Kidney (tissue), 14 donors: ENCODE measurements around the gene PPP1R14C. TPM values are rescaled to one million over a fixed set of nuclear protein-coding genes. Genes with fewer than 3 reads are reported as not detected.

Source experiments
- DNase-seq, 5 donors: peaks; one replicate each; pipeline ENCODE4 v3.0.0-alpha.2; 2013 to 2020
- FAIRE-seq: peaks from 2 replicates; lab custom pipeline; 2012; peaks lifted over from hg19 to GRCh38; lab: Jason Lieb, UNC
- H3K27ac ChIP-seq, 2 donors: one replicate each; pipeline ENCODE4 v1.7.0; 2013; ENCODE audit warnings: low read depth in 2 of 2, low read length in 2 of 2, inconsistent platforms in 1 of 2
- H3K27me3 ChIP-seq: one replicate; pipeline ENCODE4 v1.7.1; 2013; ENCODE audit warnings: low read length, inconsistent platforms; ENCODE audit not compliant: control insufficient read depth, insufficient read depth
- H3K36me3 ChIP-seq, 3 donors: one replicate each; pipeline versions ENCODE4 v1.7.0 to v1.7.1; 2013; ENCODE audit warnings: low read length in 3 of 3, control low read depth in 1 of 3, inconsistent platforms in 1 of 3; ENCODE audit not compliant: insufficient read depth in 3 of 3, control insufficient read depth in 2 of 3
- H3K4me1 ChIP-seq, 3 donors: one replicate each; pipeline versions ENCODE4 v1.7.0 to v1.7.1; 2013; ENCODE audit warnings: low read length in 3 of 3, inconsistent platforms in 1 of 3, low read depth in 1 of 3; ENCODE audit not compliant: control insufficient read depth in 2 of 3, insufficient read depth in 2 of 3
- H3K4me3 ChIP-seq, 3 donors: one replicate each; pipeline versions ENCODE4 v1.7.0 to v1.8.1; 2013; ENCODE audit warnings: low read length in 3 of 3, control low read depth in 1 of 3, inconsistent platforms in 1 of 3
- H3K9ac ChIP-seq, 3 donors: one replicate each; pipeline versions ENCODE4 v1.7.0 to v1.7.1; 2013; ENCODE audit warnings: low read length in 3 of 3, control low read depth in 1 of 3, inconsistent platforms in 1 of 3
- H3K9me3 ChIP-seq, 3 donors: one replicate each; pipeline versions ENCODE4 v1.7.0 to v1.7.1; 2013; ENCODE audit warnings: low read length in 3 of 3, control low read depth in 1 of 3, inconsistent platforms in 1 of 3; ENCODE audit not compliant: control insufficient read depth in 2 of 3, insufficient read depth in 1 of 3
- CTCF ChIP-seq: IDR thresholded peaks from 3 replicates; pipeline ENCODE4 v1.5.1; 2012; ENCODE audit warnings: mild to moderate bottlenecking, moderate library complexity, borderline replicate concordance; ENCODE audit not compliant: insufficient read depth; ENCODE audit errors: extremely low read depth
- intact Hi-C: fragments of 100-400 bp; cut with DNase I; formaldehyde crosslinking; loops from one replicate; pipeline ENCODE4 v1.11.1; 2022
- polyA plus RNA-seq: library from polyadenylated mRNA; stranded (reverse); fragments of 350-450 nt; fragmentation: Illumina TruSeq; extraction: RNeasy Lipid Tissue Mini Kit (QIAGEN cat#74804); gene quantifications from one replicate; pipeline ENCODE4 v1.2.3, GENCODE V29; 2014; ENCODE audit warnings: low read depth, low replicate concordance; ENCODE audit not compliant: insufficient read depth
- total RNA-seq: library from RNA; stranded (reverse); fragmentation: NEBNext Ultra II Directional; extraction: Animal tissue kit (Norgen Biotek cat#: 25700); gene quantifications from one replicate; pipeline ENCODE4 v1.2.1, GENCODE V29; 2021
- donor health status: control.
- donor health status: control.
- donor health status: control.
- donor health status: control.
- donor health status: control.
- donor health status: DM: yes; HTN: yes; CAD: no.
- donor health status: Normal renal cell carcinoma (clear cell type).

Gene PPP1R14C
- total and polyA plus RNA-seq, 2 donors from 2014 or later = 6.5 to 15.8 TPM

GRCh38 chr6:150112233-150112632 lies 30.6 kb upstream of the PPP1R14C start:
- Histone ChIP-seq H3K9me3 (no peaks in the 10 kb centered on the region), H3K36me3 (no peaks in the 10 kb centered on the region), H3K4me3 (no peak overlapping the region), H3K9ac (no peak overlapping the region), H3K4me1 (no peaks in the 10 kb centered on the region), H3K27me3 (no peaks in the 10 kb centered on the region), H3K27ac (no peak overlapping the region)
- TF ChIP-seq CTCF = no peak
- no peak for FAIRE-seq
- intact Hi-C loops = no loop called here
- no peak for DNase-seq

DNA sequence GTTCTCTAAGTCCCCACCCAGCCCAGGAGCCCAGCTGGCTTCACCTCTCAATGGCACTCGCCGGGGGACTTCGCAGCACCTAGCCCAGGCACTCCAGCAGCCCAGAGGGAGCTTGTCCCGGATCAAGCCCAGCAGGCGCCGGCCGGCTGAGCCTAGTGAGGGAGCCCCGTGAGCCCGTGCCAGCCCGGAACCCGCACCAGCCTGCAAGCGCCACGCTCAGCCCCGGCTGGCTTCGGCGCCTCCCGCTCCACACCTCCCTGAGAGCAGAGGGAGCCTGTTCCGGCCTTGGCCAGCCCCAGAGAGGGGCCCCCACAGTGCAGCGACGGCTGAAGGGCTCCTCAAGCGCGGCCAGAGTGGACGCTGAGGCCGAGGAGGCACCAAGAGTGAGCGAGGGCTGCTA lies 27.1 kb upstream of the PPP1R14C start:
- TF ChIP-seq CTCF = no peak
- H3K4me1 ChIP-seq = peaks cover 0 to 5% (median 0%) of the 10 kb centered on the region in 3 donors
- no peak overlapping the region for H3K4me3 ChIP-seq
- DNase-seq = no peak
- no peak overlapping the region for H3K27ac ChIP-seq
- no peaks in the 10 kb centered on the region for H3K27me3 ChIP-seq
- no peak for FAIRE-seq
- no peak overlapping the region for H3K9ac ChIP-seq
- H3K36me3 ChIP-seq = no peaks in the 10 kb centered on the region
- intact Hi-C loops = no loop called here
- no peaks in the 10 kb centered on the region for H3K9me3 ChIP-seq

DNA sequence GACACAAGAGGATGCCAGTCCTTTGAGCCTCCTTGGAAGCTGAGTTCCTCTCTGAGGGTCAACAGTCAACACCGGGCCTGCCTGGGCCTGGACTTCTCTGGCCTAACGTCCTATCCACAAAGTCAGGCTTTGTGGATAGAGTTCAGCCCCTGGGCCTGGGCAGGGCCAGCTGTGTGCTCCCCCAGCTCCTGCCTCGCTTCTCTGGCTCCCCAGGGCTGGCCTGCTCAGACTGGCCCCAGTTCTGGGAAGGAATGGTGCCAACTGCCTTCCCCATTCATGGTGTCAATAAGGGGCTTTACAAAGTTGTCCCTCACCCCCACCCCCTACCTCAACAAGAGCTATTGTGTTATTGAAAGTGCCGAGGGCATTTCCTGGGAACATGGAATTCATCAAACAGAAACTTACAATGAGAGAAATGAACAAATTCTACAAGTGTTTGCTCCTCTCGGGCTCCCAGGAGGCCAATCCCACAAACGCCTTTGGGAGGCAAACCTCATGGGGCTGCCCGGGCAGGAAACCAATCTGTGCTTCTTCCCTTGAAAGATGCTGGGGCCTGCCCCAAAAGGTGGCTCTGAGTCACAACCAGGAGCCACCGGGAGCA lies 26.5 kb upstream of the PPP1R14C start:
- no peaks in the 10 kb centered on the region for H3K36me3 ChIP-seq
- peaks cover 0 to 5% (median 0%) of the 10 kb centered on the region in 3 donors for H3K4me1 ChIP-seq
- intact Hi-C loops = no loop called here
- no peaks in the 10 kb centered on the region for H3K9me3 ChIP-seq
- FAIRE-seq = no peak
- H3K4me3 ChIP-seq = no peak overlapping the region
- no peak overlapping the region for H3K27ac ChIP-seq
- no peak for DNase-seq
- no peak for TF ChIP-seq CTCF
- H3K27me3 ChIP-seq = no peaks in the 10 kb centered on the region
- no peak overlapping the region for H3K9ac ChIP-seq

DNA sequence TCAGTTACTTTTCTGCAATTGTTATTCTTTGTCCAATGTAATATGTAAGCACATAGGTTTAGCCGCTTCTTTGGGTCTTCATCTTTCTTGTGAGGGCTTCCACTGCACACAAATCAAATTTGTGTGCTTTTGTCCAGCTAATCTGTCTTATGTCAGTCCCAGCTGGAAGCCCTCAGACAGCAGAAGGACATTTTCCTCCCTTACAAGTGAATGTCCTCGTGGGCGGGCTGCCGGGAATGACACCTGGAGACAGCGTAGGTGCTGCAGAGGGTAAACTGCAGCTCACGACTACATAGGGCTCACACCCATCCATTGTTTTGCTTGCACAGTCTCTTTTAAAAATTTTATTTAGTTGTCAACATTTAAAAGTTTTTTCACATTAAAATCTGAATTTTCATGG lies 24.6 kb upstream of the PPP1R14C start:
- TF ChIP-seq CTCF = no peak
- no peaks in the 10 kb centered on the region for H3K36me3 ChIP-seq
- H3K9me3 ChIP-seq = no peaks in the 10 kb centered on the region
- no peak overlapping the region for H3K4me3 ChIP-seq
- no peak for FAIRE-seq
- no peak overlapping the region for H3K9ac ChIP-seq
- intact Hi-C loops = no loop called here
- DNase-seq = peak in 4 of 5 donors; percentile 55 to 73 (median 63)
- H3K27me3 ChIP-seq = no peaks in the 10 kb centered on the region
- H3K4me1 ChIP-seq = peaks cover 0 to 5% (median 0%) of the 10 kb centered on the region in 3 donors
- H3K27ac ChIP-seq = no peak overlapping the region
